GM12878 (cell line): ENCODE measurements around the gene PDK1. TPM values are rescaled to one million over a fixed set of nuclear protein-coding genes. Genes with fewer than 3 reads are reported as not detected.

Experiments used
- ATAC-seq: fragments of 200-7000 bp; cut with Tn5 transposase; 3 replicates; pipeline ENCODE4 v1.9.1; 2020; ENCODE audit warnings: mild to moderate bottlenecking, moderate library complexity
- BruUV-seq: library from RNA; stranded (reverse); fragments of 400-500 nt; replicated peaks from 2 replicates; lab custom pipeline; 2021; lab: Mats Ljungman, UMichigan
- CTCF ChIA-PET: fragments of 300-600 bp; sonication (Branson Sonifier 250); formaldehyde crosslinking; extraction: SDS; loops from one replicate; lab custom pipeline; 2021; ENCODE audit warnings: inconsistent platforms; lab: Yijun Ruan, JAX
- POLR2A ChIA-PET: fragments of 350-600 bp; formaldehyde crosslinking; extraction: SDS; loops from one replicate; lab custom pipeline; 2021; ENCODE audit warnings: inconsistent platforms; lab: Charles Lee
- RAD21 ChIA-PET: fragments of 300-600 bp; sonication (Branson Sonifier 250); formaldehyde crosslinking; loops from one replicate; lab custom pipeline; 2023; ENCODE audit warnings: antibody characterized with exemption; ENCODE audit not compliant: unreplicated experiment; lab: Charles Lee
- SMC1A ChIA-PET: fragments of 300-600 bp; sonication (Branson Sonifier 250); formaldehyde crosslinking; loops from one replicate; lab custom pipeline; 2023; ENCODE audit not compliant: unreplicated experiment, uncharacterized antibody; lab: Charles Lee
- DNase-seq: peaks from one replicate; pipeline ENCODE4 v3.0.0-alpha.2; 2011; ENCODE audit warnings: low read depth, low spot score
- FAIRE-seq: peaks from 3 replicates; lab custom pipeline; 2011; peaks lifted over from hg19 to GRCh38; lab: Jason Lieb, UNC
- H2AFZ ChIP-seq: 2 replicates; pipeline ENCODE4 v1.6.0; 2011; ENCODE audit warnings: low read depth, low read length, control low read depth; ENCODE audit not compliant: control insufficient read depth
- H3K27ac ChIP-seq: 2 replicates; pipeline ENCODE4 v1.5.1; 2011; ENCODE audit warnings: control low read depth; ENCODE audit not compliant: control insufficient read depth, insufficient read depth
- H3K27me3 ChIP-seq, 2 experiments: replicated peaks in 1 of 2; 2 replicates each; pipeline versions ENCODE4 v1.6.0 to v1.6.1; 2011; ENCODE audit warnings: low read length in 1 of 2; ENCODE audit not compliant: control insufficient read depth in 2 of 2, insufficient read depth in 2 of 2
- H3K36me3 ChIP-seq, 2 experiments: 2 replicates each; pipeline ENCODE4 v1.5.1; 2011; ENCODE audit warnings: low read length in 1 of 2; ENCODE audit not compliant: control insufficient read depth in 2 of 2, insufficient read depth in 2 of 2
- H3K4me1 ChIP-seq: 2 replicates; pipeline ENCODE4 v1.6.1; 2011; ENCODE audit warnings: mild to moderate bottlenecking, low read length, moderate library complexity, mixed read lengths; ENCODE audit not compliant: control insufficient read depth, insufficient read depth
- H3K4me2 ChIP-seq: 2 replicates; pipeline ENCODE4 v1.6.0; 2011; ENCODE audit warnings: control low read depth; ENCODE audit not compliant: control insufficient read depth, insufficient read depth
- H3K4me3 ChIP-seq: fragments of 200-600 bp; sonication (generic); 2 replicates; pipeline ENCODE4 v1.5.1; 2016
- H3K79me2 ChIP-seq: 2 replicates; pipeline ENCODE4 v1.6.0; 2011; ENCODE audit warnings: low read length; ENCODE audit not compliant: control insufficient read depth, insufficient read depth
- H3K9ac ChIP-seq: 2 replicates; pipeline ENCODE4 v1.8.0; 2011; ENCODE audit warnings: low read length, control low read depth, mixed read lengths; ENCODE audit not compliant: control insufficient read depth, insufficient read depth
- H3K9me3 ChIP-seq: replicated peaks from 3 replicates; pipeline ENCODE4 v1.5.1; 2011; ENCODE audit warnings: mild to moderate bottlenecking, low read length; ENCODE audit not compliant: control insufficient read depth, insufficient read depth
- H4K20me1 ChIP-seq: 2 replicates; pipeline ENCODE4 v1.6.0; 2011; ENCODE audit not compliant: control insufficient read depth, insufficient read depth
- CREM ChIP-seq: IDR thresholded peaks from 2 replicates; pipeline ENCODE4 v1.6.1; 2014; ENCODE audit warnings: antibody characterized with exemption, low read depth
- GABPA ChIP-seq: IDR thresholded peaks from 2 replicates; pipeline ENCODE4 v1.6.1; 2014; ENCODE audit warnings: antibody characterized with exemption, low read depth, mild to moderate bottlenecking, inconsistent platforms
- ZNF622 ChIP-seq: fragments of 450-650 bp; IDR thresholded peaks from 2 replicates; pipeline ENCODE4 v1.6.1; 2017; ENCODE audit warnings: mild to moderate bottlenecking, inconsistent platforms
- WGBS: methylation state at CpG from one replicate; pipeline ENCODE4 v1.1.6; 2016; ENCODE audit warnings: low lambda C conversion rate; ENCODE audit not compliant: insufficient replicate concordance, insufficient coverage; ENCODE audit errors: missing lambda C conversion rate; 5-methylcytosine and 5-hydroxymethylcytosine counted together
- in situ Hi-C: fragments of 300-500 bp; cut with MboI; formaldehyde crosslinking; loops from 9 replicates; pipeline ENCODE4 v1.14.3; 2018; ENCODE audit warnings: mixed read lengths
- intact Hi-C: fragments of 100-400 bp; cut with micrococcal nuclease; formaldehyde crosslinking; loops from one replicate; pipeline ENCODE4 v1.14.2; 2022; ENCODE audit not compliant: unreplicated experiment
- polyA plus RNA-seq, 11 experiments: library from polyadenylated mRNA; depleted of rRNA in 4 of 11; unstranded in 6 of 11; stranded (reverse) in 5 of 11; fragments of >200 nt; fragmentation: Nextera tagmentation in 4 of 11; fragmentation: Illumina TruSeq in 1 of 11; extraction: Ambion mirVana in 4 of 11; extraction: Trizol in 1 of 11; gene quantifications; 1 replicate in 1 of 11; 2 replicates in 10 of 11; pipeline versions ENCODE4 v1.2.1 to v1.2.3, GENCODE V29; 2011 to 2016; ENCODE audit warnings: inconsistent platforms in 2 of 11, missing spikeins in 2 of 11, low read depth in 1 of 11
- total RNA-seq, 4 experiments: library from RNA; depleted of rRNA in 3 of 4; stranded (reverse); fragments of >200 nt in 3 of 4; fragmentation: Illumina TruSeq in 1 of 4; extraction: Trizol in 1 of 4; gene quantifications; 2 replicates each; pipeline versions ENCODE4 v1.2.1 to v1.2.3, GENCODE V29; 2013 to 2021
- TF ChIP-seq, protein P1 (sequence below): fragments of 450-650 bp; IDR thresholded peaks from 2 replicates; pipeline ENCODE4 v1.6.1; 2017; ENCODE audit warnings: low read depth, mild to moderate bottlenecking, moderate library complexity
- TF ChIP-seq, protein P2 (sequence below): fragments of 450-650 bp; formaldehyde crosslinking; IDR thresholded peaks from 2 replicates; pipeline ENCODE4 v1.4.0; 2022; ENCODE audit warnings: mild to moderate bottlenecking, moderate library complexity
- TF ChIP-seq, protein P3 (sequence below): fragments of 150-350 bp; IDR thresholded peaks from 2 replicates; pipeline ENCODE4 v1.6.1; 2014; ENCODE audit warnings: mild to moderate bottlenecking, low read depth, low read length
- TF ChIP-seq, protein P4 (sequence below): IDR thresholded peaks from 2 replicates; pipeline ENCODE4 v1.6.1; 2012; ENCODE audit warnings: low read depth, low read length, improper control_type of control experiment
- TF ChIP-seq, protein P5 (sequence below): fragments of 450-650 bp; IDR thresholded peaks from 2 replicates; pipeline ENCODE4 v1.6.1; 2016; ENCODE audit warnings: mild to moderate bottlenecking
- TF ChIP-seq, protein P6 (sequence below): fragments of 150-350 bp; IDR thresholded peaks from 2 replicates; pipeline ENCODE4 v1.6.1; 2016; ENCODE audit warnings: low read depth, low read length

PDK1 gene
- total and polyA plus RNA-seq, 10 of the 15 experiments (the other 5 are each of a cell fraction or from before 2014, with no cell fraction given), result 5.3 to 128 (median 17.1) TPM

DNA sequence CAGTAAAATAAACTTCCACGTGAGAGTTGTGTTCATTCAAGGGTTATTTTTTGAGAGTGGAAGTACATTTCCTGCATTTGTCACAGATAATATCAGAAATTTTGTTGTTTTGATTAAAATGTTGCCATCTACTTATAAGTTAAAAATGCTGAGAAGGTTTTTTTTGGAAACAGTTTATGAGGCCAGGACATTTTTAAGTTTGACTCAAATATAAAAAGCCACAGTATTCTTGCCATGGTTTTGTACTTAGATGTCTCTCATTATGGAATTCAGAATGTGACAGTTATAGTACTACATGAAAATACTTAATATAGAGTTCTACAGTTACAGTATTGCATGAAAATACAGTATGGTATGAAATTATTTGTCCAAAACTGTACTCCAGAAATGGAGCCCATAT, 44.1 kb downstream of the PDK1 start:
- WGBS, result 97% methylated on average over 1 of the region's 1 CpG
- in situ Hi-C loops (no loop called here), intact Hi-C loops (no loop called here)

More for the DNA sequence above, 44.1 kb downstream of the PDK1 start:
- Histone ChIP-seq H3K9me3 (no peaks in the 10 kb centered on the region), H3K9ac (no peak overlapping the region), H3K4me2 (no peak overlapping the region), H3K79me2 (no peaks in the 10 kb centered on the region), H3K27ac (no peak overlapping the region), H2AFZ (no peak overlapping the region), H3K36me3 (peaks cover 0 to 24% of the 10 kb centered on the region in 2 experiments; a peak in 3 of 4 replicates), H3K4me1 (no peaks in the 10 kb centered on the region), H3K27me3 (no peaks in the 10 kb centered on the region), H4K20me1 (no peaks in the 10 kb centered on the region), H3K4me3 (no peak overlapping the region)
- ChIA-PET POLR2A (no interaction called here), SMC1A (no interaction called here), CTCF (no interaction called here), RAD21 (no interaction called here)
- no peak for DNase-seq
- BruUV-seq, result no TSS peak
- TF ChIP-seq, protein P1, sequence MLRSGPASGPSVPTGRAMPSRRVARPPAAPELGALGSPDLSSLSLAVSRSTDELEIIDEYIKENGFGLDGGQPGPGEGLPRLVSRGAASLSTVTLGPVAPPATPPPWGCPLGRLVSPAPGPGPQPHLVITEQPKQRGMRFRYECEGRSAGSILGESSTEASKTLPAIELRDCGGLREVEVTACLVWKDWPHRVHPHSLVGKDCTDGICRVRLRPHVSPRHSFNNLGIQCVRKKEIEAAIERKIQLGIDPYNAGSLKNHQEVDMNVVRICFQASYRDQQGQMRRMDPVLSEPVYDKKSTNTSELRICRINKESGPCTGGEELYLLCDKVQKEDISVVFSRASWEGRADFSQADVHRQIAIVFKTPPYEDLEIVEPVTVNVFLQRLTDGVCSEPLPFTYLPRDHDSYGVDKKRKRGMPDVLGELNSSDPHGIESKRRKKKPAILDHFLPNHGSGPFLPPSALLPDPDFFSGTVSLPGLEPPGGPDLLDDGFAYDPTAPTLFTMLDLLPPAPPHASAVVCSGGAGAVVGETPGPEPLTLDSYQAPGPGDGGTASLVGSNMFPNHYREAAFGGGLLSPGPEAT, result no peak
- TF ChIP-seq, protein P2, sequence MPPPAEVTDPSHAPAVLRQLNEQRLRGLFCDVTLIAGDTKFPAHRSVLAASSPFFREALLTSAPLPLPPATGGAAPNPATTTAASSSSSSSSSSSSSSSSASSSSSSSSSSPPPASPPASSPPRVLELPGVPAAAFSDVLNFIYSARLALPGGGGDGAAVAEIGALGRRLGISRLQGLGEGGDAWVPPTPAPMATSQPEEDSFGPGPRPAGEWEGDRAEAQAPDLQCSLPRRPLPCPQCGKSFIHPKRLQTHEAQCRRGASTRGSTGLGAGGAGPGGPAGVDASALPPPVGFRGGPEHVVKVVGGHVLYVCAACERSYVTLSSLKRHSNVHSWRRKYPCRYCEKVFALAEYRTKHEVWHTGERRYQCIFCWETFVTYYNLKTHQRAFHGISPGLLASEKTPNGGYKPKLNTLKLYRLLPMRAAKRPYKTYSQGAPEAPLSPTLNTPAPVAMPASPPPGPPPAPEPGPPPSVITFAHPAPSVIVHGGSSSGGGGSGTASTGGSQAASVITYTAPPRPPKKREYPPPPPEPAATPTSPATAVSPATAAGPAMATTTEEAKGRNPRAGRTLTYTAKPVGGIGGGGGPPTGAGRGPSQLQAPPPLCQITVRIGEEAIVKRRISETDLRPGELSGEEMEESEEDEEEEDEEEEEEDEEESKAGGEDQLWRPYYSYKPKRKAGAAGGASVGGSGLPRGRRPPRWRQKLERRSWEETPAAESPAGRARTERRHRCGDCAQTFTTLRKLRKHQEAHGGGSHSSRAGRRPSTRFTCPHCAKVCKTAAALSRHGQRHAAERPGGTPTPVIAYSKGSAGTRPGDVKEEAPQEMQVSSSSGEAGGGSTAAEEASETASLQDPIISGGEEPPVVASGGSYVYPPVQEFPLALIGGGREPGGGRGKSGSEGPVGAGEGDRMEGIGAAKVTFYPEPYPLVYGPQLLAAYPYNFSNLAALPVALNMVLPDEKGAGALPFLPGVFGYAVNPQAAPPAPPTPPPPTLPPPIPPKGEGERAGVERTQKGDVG, result no peak
- TF ChIP-seq, protein P3, sequence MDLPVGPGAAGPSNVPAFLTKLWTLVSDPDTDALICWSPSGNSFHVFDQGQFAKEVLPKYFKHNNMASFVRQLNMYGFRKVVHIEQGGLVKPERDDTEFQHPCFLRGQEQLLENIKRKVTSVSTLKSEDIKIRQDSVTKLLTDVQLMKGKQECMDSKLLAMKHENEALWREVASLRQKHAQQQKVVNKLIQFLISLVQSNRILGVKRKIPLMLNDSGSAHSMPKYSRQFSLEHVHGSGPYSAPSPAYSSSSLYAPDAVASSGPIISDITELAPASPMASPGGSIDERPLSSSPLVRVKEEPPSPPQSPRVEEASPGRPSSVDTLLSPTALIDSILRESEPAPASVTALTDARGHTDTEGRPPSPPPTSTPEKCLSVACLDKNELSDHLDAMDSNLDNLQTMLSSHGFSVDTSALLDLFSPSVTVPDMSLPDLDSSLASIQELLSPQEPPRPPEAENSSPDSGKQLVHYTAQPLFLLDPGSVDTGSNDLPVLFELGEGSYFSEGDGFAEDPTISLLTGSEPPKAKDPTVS, result no peak
- TF ChIP-seq GABPA (no peak), ZNF622 (no peak), CREM (no peak)
- TF ChIP-seq, protein P4, sequence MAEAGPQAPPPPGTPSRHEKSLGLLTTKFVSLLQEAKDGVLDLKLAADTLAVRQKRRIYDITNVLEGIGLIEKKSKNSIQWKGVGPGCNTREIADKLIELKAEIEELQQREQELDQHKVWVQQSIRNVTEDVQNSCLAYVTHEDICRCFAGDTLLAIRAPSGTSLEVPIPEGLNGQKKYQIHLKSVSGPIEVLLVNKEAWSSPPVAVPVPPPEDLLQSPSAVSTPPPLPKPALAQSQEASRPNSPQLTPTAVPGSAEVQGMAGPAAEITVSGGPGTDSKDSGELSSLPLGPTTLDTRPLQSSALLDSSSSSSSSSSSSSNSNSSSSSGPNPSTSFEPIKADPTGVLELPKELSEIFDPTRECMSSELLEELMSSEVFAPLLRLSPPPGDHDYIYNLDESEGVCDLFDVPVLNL, result no peak
- TF ChIP-seq, protein P5, sequence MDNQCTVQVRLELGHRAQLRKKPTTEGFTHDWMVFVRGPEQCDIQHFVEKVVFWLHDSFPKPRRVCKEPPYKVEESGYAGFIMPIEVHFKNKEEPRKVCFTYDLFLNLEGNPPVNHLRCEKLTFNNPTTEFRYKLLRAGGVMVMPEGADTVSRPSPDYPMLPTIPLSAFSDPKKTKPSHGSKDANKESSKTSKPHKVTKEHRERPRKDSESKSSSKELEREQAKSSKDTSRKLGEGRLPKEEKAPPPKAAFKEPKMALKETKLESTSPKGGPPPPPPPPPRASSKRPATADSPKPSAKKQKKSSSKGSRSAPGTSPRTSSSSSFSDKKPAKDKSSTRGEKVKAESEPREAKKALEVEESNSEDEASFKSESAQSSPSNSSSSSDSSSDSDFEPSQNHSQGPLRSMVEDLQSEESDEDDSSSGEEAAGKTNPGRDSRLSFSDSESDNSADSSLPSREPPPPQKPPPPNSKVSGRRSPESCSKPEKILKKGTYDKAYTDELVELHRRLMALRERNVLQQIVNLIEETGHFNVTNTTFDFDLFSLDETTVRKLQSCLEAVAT, result no peak
- TF ChIP-seq, protein P6, sequence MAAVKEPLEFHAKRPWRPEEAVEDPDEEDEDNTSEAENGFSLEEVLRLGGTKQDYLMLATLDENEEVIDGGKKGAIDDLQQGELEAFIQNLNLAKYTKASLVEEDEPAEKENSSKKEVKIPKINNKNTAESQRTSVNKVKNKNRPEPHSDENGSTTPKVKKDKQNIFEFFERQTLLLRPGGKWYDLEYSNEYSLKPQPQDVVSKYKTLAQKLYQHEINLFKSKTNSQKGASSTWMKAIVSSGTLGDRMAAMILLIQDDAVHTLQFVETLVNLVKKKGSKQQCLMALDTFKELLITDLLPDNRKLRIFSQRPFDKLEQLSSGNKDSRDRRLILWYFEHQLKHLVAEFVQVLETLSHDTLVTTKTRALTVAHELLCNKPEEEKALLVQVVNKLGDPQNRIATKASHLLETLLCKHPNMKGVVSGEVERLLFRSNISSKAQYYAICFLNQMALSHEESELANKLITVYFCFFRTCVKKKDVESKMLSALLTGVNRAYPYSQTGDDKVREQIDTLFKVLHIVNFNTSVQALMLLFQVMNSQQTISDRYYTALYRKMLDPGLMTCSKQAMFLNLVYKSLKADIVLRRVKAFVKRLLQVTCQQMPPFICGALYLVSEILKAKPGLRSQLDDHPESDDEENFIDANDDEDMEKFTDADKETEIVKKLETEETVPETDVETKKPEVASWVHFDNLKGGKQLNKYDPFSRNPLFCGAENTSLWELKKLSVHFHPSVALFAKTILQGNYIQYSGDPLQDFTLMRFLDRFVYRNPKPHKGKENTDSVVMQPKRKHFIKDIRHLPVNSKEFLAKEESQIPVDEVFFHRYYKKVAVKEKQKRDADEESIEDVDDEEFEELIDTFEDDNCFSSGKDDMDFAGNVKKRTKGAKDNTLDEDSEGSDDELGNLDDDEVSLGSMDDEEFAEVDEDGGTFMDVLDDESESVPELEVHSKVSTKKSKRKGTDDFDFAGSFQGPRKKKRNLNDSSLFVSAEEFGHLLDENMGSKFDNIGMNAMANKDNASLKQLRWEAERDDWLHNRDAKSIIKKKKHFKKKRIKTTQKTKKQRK, result no peak
- ATAC-seq, result no peak
- FAIRE-seq, result no peak
